ENCODE results near the gene NEGR1.

NEGR1 gene

DNA sequence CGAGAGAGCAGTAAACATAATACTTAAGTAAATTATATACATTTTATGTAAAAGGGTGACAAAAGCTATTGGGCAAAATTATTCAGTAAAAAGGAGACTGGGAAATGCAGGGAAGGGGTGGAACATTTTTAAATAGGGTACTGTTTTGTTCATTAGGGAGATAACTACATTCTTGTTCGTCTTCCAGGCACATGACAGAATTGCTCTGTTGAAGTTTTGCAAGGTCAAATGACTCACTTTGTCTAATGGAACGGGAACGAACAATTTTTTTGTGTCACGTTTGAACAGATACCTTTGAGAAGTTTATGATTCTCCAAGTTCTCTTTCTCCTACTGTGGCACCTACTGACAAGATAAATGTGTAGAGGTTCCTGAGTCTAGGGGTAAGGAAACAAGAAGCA is 819.2 kb downstream of the NEGR1 start:
- H3K27ac Mint-ChIP-seq = no peak overlapping the region
- H3K9me3 Mint-ChIP-seq = no peaks in the 10 kb centered on the region
- no peaks in the 10 kb centered on the region for H3K36me3 Mint-ChIP-seq (ENCODE audit: low read depth)

DNA sequence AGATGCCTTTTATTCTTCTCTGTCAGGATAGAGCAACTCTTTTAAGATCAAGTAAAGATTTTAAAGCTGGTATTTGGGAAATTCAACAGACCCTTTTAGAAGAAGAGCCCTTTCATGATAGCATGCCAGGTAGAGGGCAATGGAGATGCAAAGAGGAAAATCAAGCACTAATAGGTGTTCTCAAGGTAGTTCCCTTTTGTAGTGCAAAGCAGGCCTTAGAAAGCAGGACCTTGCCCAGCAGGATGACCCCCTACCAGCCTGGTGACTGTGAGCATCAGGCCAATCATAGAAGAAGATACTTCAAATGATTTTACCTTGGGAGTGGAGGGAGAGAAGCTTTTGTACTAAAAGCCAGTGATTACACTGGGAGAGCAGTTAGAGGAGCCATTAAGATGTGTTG is 820.1 kb downstream of the NEGR1 start:
- intact Hi-C loops (cut with micrococcal nuclease) = no loop called here
- Mint-ChIP-seq H3K9me3 (no peaks in the 10 kb centered on the region), H3K36me3 (ENCODE audit: low read depth) (no peaks in the 10 kb centered on the region), H3K27me3 (no peaks in the 10 kb centered on the region), H3K4me1 (ENCODE audit: low read depth) (no peaks in the 10 kb centered on the region), H3K27ac (no peak overlapping the region), H3K4me3 (no peak overlapping the region)

More for the DNA sequence above, 819.2 kb downstream of the NEGR1 start:
- Mint-ChIP-seq H3K27me3 (no peaks in the 10 kb centered on the region), H3K4me1 (ENCODE audit: low read depth) (no peaks in the 10 kb centered on the region), H3K4me3 (no peak overlapping the region)
- intact Hi-C loops (cut with micrococcal nuclease) = no loop called here

GRCh38 chr1:71461416-71461815 is 820.9 kb downstream of the NEGR1 start:
- intact Hi-C loops (cut with micrococcal nuclease) = no loop called here
- Mint-ChIP-seq H3K4me1 (ENCODE audit: low read depth) (no peaks in the 10 kb centered on the region), H3K36me3 (ENCODE audit: low read depth) (no peaks in the 10 kb centered on the region), H3K27ac (no peak overlapping the region), H3K9me3 (no peaks in the 10 kb centered on the region), H3K27me3 (no peaks in the 10 kb centered on the region), H3K4me3 (no peak overlapping the region)

- Mint-ChIP-seq H3K4me3 (no peak overlapping the region), H3K36me3 (ENCODE audit: low read depth) (no peaks in the 10 kb centered on the region), H3K27ac (no peak overlapping the region), H3K9me3 (peaks cover 13% of the 10 kb centered on the region), H3K27me3 (no peaks in the 10 kb centered on the region), H3K4me1 (ENCODE audit: low read depth) (no peaks in the 10 kb centered on the region)
- intact Hi-C loops (cut with micrococcal nuclease) = no loop called here
Measured at GRCh38 chr1:71448444-71448843, 833.9 kb downstream of the NEGR1 start.

- no peaks in the 10 kb centered on the region for H3K36me3 Mint-ChIP-seq (ENCODE audit: low read depth)
- peaks cover under 1% of the 10 kb centered on the region for H3K9me3 Mint-ChIP-seq
- no peak overlapping the region for H3K4me3 Mint-ChIP-seq
- H3K4me1 Mint-ChIP-seq (ENCODE audit: low read depth) = no peaks in the 10 kb centered on the region
- intact Hi-C loops (cut with micrococcal nuclease) = no loop called here
- H3K27me3 Mint-ChIP-seq = no peaks in the 10 kb centered on the region
- no peak overlapping the region for H3K27ac Mint-ChIP-seq
Measured at GRCh38 chr1:71438626-71439025, 843.7 kb downstream of the NEGR1 start.

- intact Hi-C loops (cut with micrococcal nuclease) = no loop called here
- no peaks in the 10 kb centered on the region for H3K36me3 Mint-ChIP-seq (ENCODE audit: low read depth)
Measured at GRCh38 chr1:71435951-71436350, 846.4 kb downstream of the NEGR1 start.

DNA sequence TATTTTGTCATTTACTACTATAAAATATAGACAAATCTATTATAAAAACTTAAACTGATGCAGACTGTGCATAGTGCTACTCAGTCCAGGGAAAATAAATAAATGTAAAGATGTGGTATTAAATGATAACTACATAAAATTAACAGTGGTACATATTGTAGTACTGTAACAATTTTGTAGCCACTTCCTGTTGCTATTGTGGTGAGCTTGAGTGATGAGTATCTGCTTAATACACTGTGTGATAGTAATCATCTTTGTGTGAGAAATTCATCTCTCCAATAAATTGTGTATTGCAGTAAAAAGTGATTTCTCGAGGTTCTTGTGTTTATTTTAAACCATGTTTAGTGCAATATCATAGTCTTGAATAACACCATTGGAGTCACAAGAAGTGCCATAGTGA is 848.1 kb downstream of the NEGR1 start:
- Mint-ChIP-seq H3K4me1 (ENCODE audit: low read depth) (no peaks in the 10 kb centered on the region), H3K9me3 (peaks cover 16% of the 10 kb centered on the region)
- intact Hi-C loops (cut with micrococcal nuclease) = no loop called here

More at GRCh38 chr1:71435951-71436350, 846.4 kb downstream of the NEGR1 start:
- Mint-ChIP-seq H3K4me1 (ENCODE audit: low read depth) (no peaks in the 10 kb centered on the region), H3K27me3 (no peaks in the 10 kb centered on the region), H3K4me3 (no peak overlapping the region), H3K9me3 (peaks cover 16% of the 10 kb centered on the region), H3K27ac (no peak overlapping the region)

GRCh38 chr1:71428029-71428428 is 854.3 kb downstream of the NEGR1 start:
- Mint-ChIP-seq H3K36me3 (ENCODE audit: low read depth) (no peaks in the 10 kb centered on the region), H3K9me3 (peaks cover 9% of the 10 kb centered on the region), H3K27me3 (no peaks in the 10 kb centered on the region), H3K27ac (no peak overlapping the region), H3K4me3 (no peak overlapping the region), H3K4me1 (ENCODE audit: low read depth) (no peaks in the 10 kb centered on the region)
- intact Hi-C loops (cut with micrococcal nuclease) = no loop called here

More for the DNA sequence above, 848.1 kb downstream of the NEGR1 start:
- Mint-ChIP-seq H3K27me3 (no peaks in the 10 kb centered on the region), H3K27ac (no peak overlapping the region), H3K4me3 (no peak overlapping the region), H3K36me3 (ENCODE audit: low read depth) (no peaks in the 10 kb centered on the region)

DNA sequence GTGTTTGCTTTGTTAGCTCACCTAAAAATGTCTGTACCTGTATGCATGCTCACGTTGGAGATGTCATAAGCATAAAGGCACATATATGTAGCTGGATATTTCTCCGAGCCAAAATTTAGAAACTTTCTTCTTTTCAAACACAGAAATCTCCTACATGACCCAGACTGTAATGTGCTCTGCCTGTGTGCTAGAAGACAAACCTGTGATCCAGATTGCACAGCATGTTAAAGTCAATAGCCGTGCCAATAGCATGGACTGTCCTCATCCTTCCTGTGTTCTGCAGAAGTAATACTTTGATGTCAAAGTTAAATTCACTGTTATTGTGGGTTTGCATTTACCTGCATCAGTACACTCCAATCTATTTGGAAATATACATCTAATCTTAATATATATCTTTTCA is 855.3 kb downstream of the NEGR1 start:
- no peak overlapping the region for H3K27ac Mint-ChIP-seq
- H3K9me3 Mint-ChIP-seq = no peaks in the 10 kb centered on the region

GRCh38 chr1:71424536-71424935 is 857.8 kb downstream of the NEGR1 start:
- Mint-ChIP-seq H3K36me3 (ENCODE audit: low read depth) (no peaks in the 10 kb centered on the region), H3K9me3 (no peaks in the 10 kb centered on the region), H3K27ac (no peak overlapping the region), H3K4me1 (ENCODE audit: low read depth) (no peaks in the 10 kb centered on the region), H3K4me3 (no peak overlapping the region), H3K27me3 (no peaks in the 10 kb centered on the region)
- intact Hi-C loops (cut with micrococcal nuclease) = no loop called here

More for the DNA sequence above, 855.3 kb downstream of the NEGR1 start:
- Mint-ChIP-seq H3K27me3 (no peaks in the 10 kb centered on the region), H3K4me3 (no peak overlapping the region), H3K4me1 (ENCODE audit: low read depth) (no peaks in the 10 kb centered on the region), H3K36me3 (ENCODE audit: low read depth) (no peaks in the 10 kb centered on the region)
- intact Hi-C loops (cut with micrococcal nuclease) = no loop called here

DNA sequence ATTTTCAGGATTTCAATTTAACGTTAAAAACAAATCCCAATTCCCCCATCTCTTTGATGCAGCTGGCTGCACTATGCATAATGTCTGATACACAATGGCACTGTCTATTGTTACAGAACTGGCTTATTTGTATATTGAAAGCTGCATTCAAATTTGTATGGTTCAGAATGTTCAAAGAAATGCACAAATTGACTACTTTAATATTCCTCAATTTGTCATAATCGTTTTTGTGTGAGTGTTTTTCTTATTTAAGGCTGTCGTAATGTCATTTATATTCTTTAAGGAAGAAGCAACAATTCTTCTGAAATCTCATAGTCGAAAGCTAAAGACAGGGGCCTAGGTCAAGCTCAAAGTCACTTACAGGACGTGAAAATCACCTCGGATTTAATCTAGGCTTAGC is 860.1 kb downstream of the NEGR1 start:
- no peaks in the 10 kb centered on the region for H3K9me3 Mint-ChIP-seq
- H3K36me3 Mint-ChIP-seq (ENCODE audit: low read depth) = no peaks in the 10 kb centered on the region
- no peak overlapping the region for H3K27ac Mint-ChIP-seq
- H3K4me3 Mint-ChIP-seq = no peak overlapping the region
- no peaks in the 10 kb centered on the region for H3K4me1 Mint-ChIP-seq (ENCODE audit: low read depth)
- H3K27me3 Mint-ChIP-seq = no peaks in the 10 kb centered on the region
- intact Hi-C loops (cut with micrococcal nuclease) = no loop called here

- Mint-ChIP-seq H3K36me3 (ENCODE audit: low read depth) (no peaks in the 10 kb centered on the region), H3K4me3 (no peak overlapping the region), H3K4me1 (ENCODE audit: low read depth) (peaks cover 24% of the 10 kb centered on the region), H3K27me3 (no peaks in the 10 kb centered on the region), H3K27ac (no peak overlapping the region), H3K9me3 (no peaks in the 10 kb centered on the region)
- intact Hi-C loops (cut with micrococcal nuclease) = no loop called here
Measured at GRCh38 chr1:71417421-71417820, 864.9 kb downstream of the NEGR1 start.

DNA sequence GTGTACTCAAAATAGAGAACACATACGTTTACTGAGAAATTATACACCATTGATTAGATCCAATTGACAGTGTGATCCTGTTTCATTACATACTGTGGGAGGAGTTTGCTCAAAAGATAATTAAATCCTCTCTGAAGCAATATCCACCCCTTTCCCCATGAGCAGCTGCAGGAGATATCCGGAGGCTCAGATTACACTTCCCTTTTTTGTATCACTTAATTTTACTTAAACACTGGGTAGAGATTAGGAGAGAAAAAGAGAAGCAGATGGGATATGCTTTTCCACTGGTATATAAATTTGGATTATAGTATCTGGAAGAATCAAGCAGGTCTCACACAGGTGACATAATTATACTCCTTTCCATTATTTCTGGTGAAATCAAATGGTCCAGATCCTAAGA is 868.2 kb downstream of the NEGR1 start:
- no peaks in the 10 kb centered on the region for H3K9me3 Mint-ChIP-seq
- H3K36me3 Mint-ChIP-seq (ENCODE audit: low read depth) = no peaks in the 10 kb centered on the region
- no peak overlapping the region for H3K4me3 Mint-ChIP-seq
- no peak overlapping the region for H3K27ac Mint-ChIP-seq
- peaks cover 26% of the 10 kb centered on the region for H3K4me1 Mint-ChIP-seq (ENCODE audit: low read depth)
- intact Hi-C loops (cut with micrococcal nuclease) = no loop called here
- H3K27me3 Mint-ChIP-seq = no peaks in the 10 kb centered on the region

GRCh38 chr1:71413441-71414175 is 868.7 kb downstream of the NEGR1 start:
- no peaks in the 10 kb centered on the region for H3K9me3 Mint-ChIP-seq
- H3K27ac Mint-ChIP-seq = no peak overlapping the region
- intact Hi-C loops (cut with micrococcal nuclease) = no loop called here
- no peaks in the 10 kb centered on the region for H3K36me3 Mint-ChIP-seq (ENCODE audit: low read depth)
- no peak overlapping the region for H3K4me3 Mint-ChIP-seq
- peaks cover 26% of the 10 kb centered on the region for H3K4me1 Mint-ChIP-seq (ENCODE audit: low read depth)
- H3K27me3 Mint-ChIP-seq = no peaks in the 10 kb centered on the region

DNA sequence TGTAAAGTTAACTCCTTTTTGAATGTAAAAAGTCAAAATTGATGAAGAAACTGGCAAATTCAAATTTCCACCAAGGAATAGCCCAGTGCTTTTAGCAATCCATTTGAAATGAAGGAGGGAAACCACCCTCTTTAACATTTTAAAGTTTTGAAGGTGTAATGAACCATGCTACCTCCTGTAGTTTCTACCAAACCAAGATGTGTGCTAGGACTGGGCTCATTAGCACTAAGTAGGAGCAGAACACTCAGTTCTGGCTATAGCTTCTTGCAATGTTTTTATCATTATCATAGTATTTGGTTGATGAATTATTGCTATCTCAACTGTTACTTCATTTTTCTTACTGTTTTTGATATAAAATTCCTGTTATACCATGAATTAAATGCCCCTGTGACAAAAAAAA is 882.3 kb downstream of the NEGR1 start:
- H3K27ac Mint-ChIP-seq = no peak overlapping the region
- no peaks in the 10 kb centered on the region for H3K27me3 Mint-ChIP-seq
- no peak overlapping the region for H3K4me3 Mint-ChIP-seq
- intact Hi-C loops (cut with micrococcal nuclease) = no loop called here
- H3K4me1 Mint-ChIP-seq (ENCODE audit: low read depth) = no peaks in the 10 kb centered on the region
- H3K36me3 Mint-ChIP-seq (ENCODE audit: low read depth) = no peaks in the 10 kb centered on the region
- peaks cover 11% of the 10 kb centered on the region for H3K9me3 Mint-ChIP-seq
